CD4-positive, alpha-beta memory T cell (primary cell): ENCODE measurements around the gene SLCO1B3. TPM values are rescaled to one million over a fixed set of nuclear protein-coding genes. Genes with fewer than 3 reads are reported as not detected.

ENCODE experiments used
- CTCF ChIA-PET: fragments of 350-600 bp; sonication (Branson Sonifier 250); formaldehyde crosslinking; loops from one replicate; lab custom pipeline; 2021; ENCODE audit warnings: inconsistent platforms; ENCODE audit not compliant: partially characterized antibody; lab: Charles Lee
- POLR2A ChIA-PET: fragments of 350-600 bp; sonication (Branson Sonifier 250); formaldehyde crosslinking; loops from one replicate; lab custom pipeline; 2021; ENCODE audit not compliant: partially characterized antibody; lab: Charles Lee
- DNase-seq, 5 donors: peaks; one replicate each; pipeline versions ENCODE4 v3.0.0 to v3.0.0-alpha.2; 2020 to 2022; ENCODE audit warnings: mixed read lengths in 1 of 5
- H3K27ac ChIP-seq: one replicate; pipeline ENCODE4 v1.7.0; 2013; ENCODE audit warnings: low read depth, low read length
- H3K27me3 ChIP-seq: 2 replicates; pipeline ENCODE4 v1.7.0; 2013; ENCODE audit warnings: mild to moderate bottlenecking, low read length, moderate library complexity; ENCODE audit not compliant: insufficient read depth
- H3K36me3 ChIP-seq: 2 replicates; pipeline ENCODE4 v1.7.0; 2013; ENCODE audit warnings: mild to moderate bottlenecking, low read length, moderate library complexity; ENCODE audit not compliant: insufficient read depth
- H3K4me1 ChIP-seq: 2 replicates; pipeline ENCODE4 v1.7.0; 2013; ENCODE audit warnings: mild to moderate bottlenecking, low read length, moderate library complexity; ENCODE audit not compliant: insufficient read depth
- H3K4me3 ChIP-seq, 2 donors: one replicate each; pipeline ENCODE4 v1.7.0; 2013; ENCODE audit warnings: low read length in 2 of 2, mild to moderate bottlenecking in 1 of 2
- H3K9me3 ChIP-seq, 2 donors: one replicate each; pipeline ENCODE4 v1.7.0; 2013; ENCODE audit warnings: low read length in 2 of 2, control low read depth in 1 of 2; ENCODE audit not compliant: control insufficient read depth in 1 of 2
- H3K27ac Mint-ChIP-seq, 7 donors: one replicate each; pipeline ENCODE4 v1.8.0; 2020 to 2021; ENCODE audit warnings: mixed read lengths in 7 of 7, mild to moderate bottlenecking in 6 of 7, inconsistent platforms in 3 of 7, moderate library complexity in 3 of 7
- H3K27me3 Mint-ChIP-seq, 2 donors: one replicate each; pipeline ENCODE4 v1.8.0; 2020 to 2021; ENCODE audit warnings: mixed read lengths in 2 of 2
- H3K36me3 Mint-ChIP-seq, 2 donors: one replicate each; pipeline ENCODE4 v1.8.0; 2020 to 2021; ENCODE audit warnings: mixed read lengths in 2 of 2, inconsistent platforms in 1 of 2, mild to moderate bottlenecking in 1 of 2
- H3K4me1 Mint-ChIP-seq, 4 donors: one replicate each; pipeline ENCODE4 v1.8.0; 2020 to 2021; ENCODE audit warnings: mixed read lengths in 4 of 4, mild to moderate bottlenecking in 1 of 4
- H3K4me3 Mint-ChIP-seq, 8 donors: one replicate each; pipeline ENCODE4 v1.8.0; 2020 to 2021; ENCODE audit warnings: mixed read lengths in 8 of 8, mild to moderate bottlenecking in 7 of 8, moderate library complexity in 6 of 8, inconsistent platforms in 3 of 8
- H3K9me3 Mint-ChIP-seq, 8 donors: one replicate each; pipeline ENCODE4 v1.8.0; 2020 to 2021; ENCODE audit warnings: mixed read lengths in 8 of 8, mild to moderate bottlenecking in 5 of 8, inconsistent platforms in 3 of 8, moderate library complexity in 1 of 8
- intact Hi-C: fragments of 100-400 bp; cut with micrococcal nuclease; formaldehyde crosslinking; loops from one replicate; pipeline ENCODE4 v1.15.1; 2023
- polyA plus RNA-seq, 2 donors: library from polyadenylated mRNA; unstranded; fragments of 300-500 nt; fragmentation: Illumina TruSeq; gene quantifications; one replicate each; pipeline ENCODE4 v1.2.3, GENCODE V29; 2021
- total RNA-seq, 2 experiments: library from RNA; stranded (reverse); gene quantifications; one replicate each; pipeline ENCODE4 v1.2.3, GENCODE V29; 2021

SLCO1B3 gene
- total and polyA plus RNA-seq, 4 experiments from 2014 or later = not detected

GRCh38 chr12:20883288-20883687, 72.8 kb downstream of the SLCO1B3 start:
- no peaks in the 10 kb centered on the region for H3K36me3 Mint-ChIP-seq
- Histone ChIP-seq H3K36me3 (no peaks in the 10 kb centered on the region), H3K4me3 (no peak overlapping the region), H3K27ac (no peak overlapping the region), H3K9me3 (no peaks in the 10 kb centered on the region), H3K4me1 (no peaks in the 10 kb centered on the region), H3K27me3 (no peaks in the 10 kb centered on the region)
- CTCF ChIA-PET = no interaction called here
- no peak for DNase-seq
- H3K27me3 Mint-ChIP-seq = no peaks in the 10 kb centered on the region
- POLR2A ChIA-PET = no interaction called here
- no peak overlapping the region for H3K4me3 Mint-ChIP-seq
- H3K9me3 Mint-ChIP-seq = peaks cover 0 to 7% (median 0%) of the 10 kb centered on the region in 8 donors
- intact Hi-C loops = no loop called here
- H3K4me1 Mint-ChIP-seq = no peaks in the 10 kb centered on the region
- no peak overlapping the region for H3K27ac Mint-ChIP-seq

DNA sequence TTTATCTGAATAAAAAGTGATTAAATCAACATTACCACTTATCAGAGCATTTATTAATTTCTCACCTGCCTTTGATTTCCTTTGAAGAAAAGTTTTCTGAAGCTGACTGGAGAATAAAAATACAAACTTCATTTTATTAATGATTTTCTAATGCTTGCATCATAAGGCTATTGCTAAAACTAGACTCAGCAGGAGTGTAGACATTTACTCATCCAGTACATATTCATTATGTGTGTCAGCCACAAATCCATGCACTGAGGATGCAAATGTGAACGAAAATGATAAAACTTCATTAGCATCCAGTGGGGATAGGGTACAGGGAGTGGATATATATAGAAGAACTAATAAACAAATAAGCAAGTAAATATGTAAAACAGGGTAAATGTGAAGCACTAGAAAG, 74.6 kb downstream of the SLCO1B3 start:
- peaks cover 0 to 7% (median 2%) of the 10 kb centered on the region in 8 donors for H3K9me3 Mint-ChIP-seq
- no peak for DNase-seq
- H3K4me1 ChIP-seq = no peaks in the 10 kb centered on the region
- H3K27me3 ChIP-seq = no peaks in the 10 kb centered on the region
- ChIA-PET POLR2A (no interaction called here), CTCF (no interaction called here)
- H3K4me3 ChIP-seq = no peak overlapping the region
- intact Hi-C loops = no loop called here
- no peak overlapping the region for H3K27ac Mint-ChIP-seq
- H3K9me3 ChIP-seq = no peaks in the 10 kb centered on the region
- H3K36me3 ChIP-seq = no peaks in the 10 kb centered on the region
- no peak overlapping the region for H3K4me3 Mint-ChIP-seq
- no peaks in the 10 kb centered on the region for H3K36me3 Mint-ChIP-seq
- H3K27ac ChIP-seq = no peak overlapping the region
- no peaks in the 10 kb centered on the region for H3K4me1 Mint-ChIP-seq
- H3K27me3 Mint-ChIP-seq = no peaks in the 10 kb centered on the region

GRCh38 chr12:20885552-20885951, 75.0 kb downstream of the SLCO1B3 start:
- Histone ChIP-seq H3K9me3 (no peaks in the 10 kb centered on the region), H3K27ac (no peak overlapping the region), H3K36me3 (no peaks in the 10 kb centered on the region), H3K4me3 (no peak overlapping the region), H3K4me1 (no peaks in the 10 kb centered on the region), H3K27me3 (no peaks in the 10 kb centered on the region)
- H3K36me3 Mint-ChIP-seq = no peaks in the 10 kb centered on the region
- H3K27me3 Mint-ChIP-seq = no peaks in the 10 kb centered on the region
- no peak for DNase-seq
- H3K27ac Mint-ChIP-seq = no peak overlapping the region
- H3K4me3 Mint-ChIP-seq = no peak overlapping the region
- no peaks in the 10 kb centered on the region for H3K4me1 Mint-ChIP-seq
- ChIA-PET CTCF (no interaction called here), POLR2A (no interaction called here)
- intact Hi-C loops = no loop called here
- H3K9me3 Mint-ChIP-seq = peaks cover 0 to 7% (median 4%) of the 10 kb centered on the region in 8 donors

- H3K27ac ChIP-seq = no peak overlapping the region
- ChIA-PET POLR2A (no interaction called here), CTCF (no interaction called here)
- no peaks in the 10 kb centered on the region for H3K27me3 ChIP-seq
- intact Hi-C loops = no loop called here
- H3K9me3 ChIP-seq = no peaks in the 10 kb centered on the region
- Mint-ChIP-seq H3K36me3 (no peaks in the 10 kb centered on the region), H3K27me3 (no peaks in the 10 kb centered on the region), H3K9me3 (peaks cover 0 to 5% (median 0%) of the 10 kb centered on the region in 8 donors), H3K27ac (no peak overlapping the region), H3K4me3 (no peak overlapping the region), H3K4me1 (no peaks in the 10 kb centered on the region)
- no peak overlapping the region for H3K4me3 ChIP-seq
- no peaks in the 10 kb centered on the region for H3K36me3 ChIP-seq
- H3K4me1 ChIP-seq = no peaks in the 10 kb centered on the region
- no peak for DNase-seq
These were observed 106.8 kb downstream of the SLCO1B3 start for GRCh38 chr12:20917269-20917668.

DNA sequence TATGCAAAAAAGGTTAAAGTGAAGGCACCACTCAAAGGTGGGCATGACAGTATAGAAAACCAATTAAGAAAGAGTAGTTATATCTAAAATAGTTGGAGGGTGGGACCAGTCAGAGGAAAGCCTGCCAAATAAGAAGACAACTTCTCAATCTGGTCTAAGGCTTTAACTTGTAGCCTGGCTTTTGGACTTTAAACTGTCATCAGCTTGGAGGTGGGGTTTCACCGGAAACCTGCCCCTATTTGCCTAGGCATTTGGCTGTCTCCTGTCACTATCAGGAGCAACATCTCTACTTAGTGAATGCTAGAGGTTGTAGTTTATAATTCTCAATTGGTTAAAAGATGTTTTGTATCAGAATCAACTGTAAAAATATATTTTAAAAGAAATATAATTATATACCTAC, 107.3 kb downstream of the SLCO1B3 start:
- no peak overlapping the region for H3K27ac ChIP-seq
- Mint-ChIP-seq H3K4me1 (no peaks in the 10 kb centered on the region), H3K9me3 (peaks cover 0 to 6% (median 0%) of the 10 kb centered on the region in 8 donors), H3K4me3 (no peak overlapping the region), H3K27me3 (no peaks in the 10 kb centered on the region), H3K36me3 (no peaks in the 10 kb centered on the region), H3K27ac (no peak overlapping the region)
- no peaks in the 10 kb centered on the region for H3K9me3 ChIP-seq
- ChIA-PET POLR2A (no interaction called here), CTCF (no interaction called here)
- H3K27me3 ChIP-seq = no peaks in the 10 kb centered on the region
- no peak for DNase-seq
- H3K4me3 ChIP-seq = no peak overlapping the region
- H3K4me1 ChIP-seq = no peaks in the 10 kb centered on the region
- intact Hi-C loops = no loop called here
- H3K36me3 ChIP-seq = no peaks in the 10 kb centered on the region

DNA sequence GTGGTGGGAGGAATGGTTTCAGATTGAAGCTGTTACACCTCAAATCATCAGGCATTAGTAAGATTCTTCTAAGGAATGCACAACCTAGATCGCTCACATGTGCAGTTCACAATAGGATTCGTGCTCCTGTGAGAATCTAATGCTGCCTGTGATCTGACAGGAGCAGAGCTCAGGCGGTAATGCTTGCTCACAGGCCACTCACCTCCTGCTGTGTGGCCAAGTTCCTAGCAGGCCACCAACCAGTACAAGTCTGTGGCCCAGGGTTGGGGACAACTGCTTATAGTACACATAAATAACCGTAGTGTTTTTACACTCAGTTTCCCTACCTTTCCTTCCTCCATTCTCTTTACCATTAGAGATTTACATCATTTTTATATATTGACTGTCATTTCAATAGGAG, 121.4 kb downstream of the SLCO1B3 start:
- peaks cover 0 to 7% (median 0%) of the 10 kb centered on the region in 8 donors for H3K9me3 Mint-ChIP-seq
- H3K36me3 Mint-ChIP-seq = no peaks in the 10 kb centered on the region
- no peaks in the 10 kb centered on the region for H3K4me1 Mint-ChIP-seq
- H3K4me1 ChIP-seq = no peaks in the 10 kb centered on the region
- H3K27ac Mint-ChIP-seq = no peak overlapping the region
- POLR2A ChIA-PET = no interaction called here
- DNase-seq = no peak
- intact Hi-C loops = no loop called here
- no peaks in the 10 kb centered on the region for H3K27me3 ChIP-seq
- no peaks in the 10 kb centered on the region for H3K9me3 ChIP-seq
- H3K27me3 Mint-ChIP-seq = no peaks in the 10 kb centered on the region
- H3K4me3 Mint-ChIP-seq = no peak overlapping the region
- H3K36me3 ChIP-seq = no peaks in the 10 kb centered on the region
- H3K27ac ChIP-seq = no peak overlapping the region
- CTCF ChIA-PET = no interaction called here
- H3K4me3 ChIP-seq = no peak overlapping the region

- H3K4me3 Mint-ChIP-seq = no peak overlapping the region
- no peaks in the 10 kb centered on the region for H3K4me1 ChIP-seq
- H3K36me3 Mint-ChIP-seq = no peaks in the 10 kb centered on the region
- H3K9me3 Mint-ChIP-seq = peaks cover 0 to 7% (median 0%) of the 10 kb centered on the region in 8 donors
- peaks cover 0 to 2% of the 10 kb centered on the region in 2 donors for H3K27me3 Mint-ChIP-seq
- intact Hi-C loops = loop anchor here (5.0 kb wide), 1 partner anchor 221 kb away; no protein-coding TSS in a partner anchor
- POLR2A ChIA-PET = no interaction called here
- no peaks in the 10 kb centered on the region for H3K4me1 Mint-ChIP-seq
- H3K9me3 ChIP-seq = no peaks in the 10 kb centered on the region
- H3K27me3 ChIP-seq = no peaks in the 10 kb centered on the region
- DNase-seq = no peak
- no peaks in the 10 kb centered on the region for H3K36me3 ChIP-seq
- no peak overlapping the region for H3K4me3 ChIP-seq
- H3K27ac ChIP-seq = no peak overlapping the region
- no peak overlapping the region for H3K27ac Mint-ChIP-seq
- CTCF ChIA-PET = no interaction called here
These were observed 136.2 kb downstream of the SLCO1B3 start for GRCh38 chr12:20946732-20947131.

DNA sequence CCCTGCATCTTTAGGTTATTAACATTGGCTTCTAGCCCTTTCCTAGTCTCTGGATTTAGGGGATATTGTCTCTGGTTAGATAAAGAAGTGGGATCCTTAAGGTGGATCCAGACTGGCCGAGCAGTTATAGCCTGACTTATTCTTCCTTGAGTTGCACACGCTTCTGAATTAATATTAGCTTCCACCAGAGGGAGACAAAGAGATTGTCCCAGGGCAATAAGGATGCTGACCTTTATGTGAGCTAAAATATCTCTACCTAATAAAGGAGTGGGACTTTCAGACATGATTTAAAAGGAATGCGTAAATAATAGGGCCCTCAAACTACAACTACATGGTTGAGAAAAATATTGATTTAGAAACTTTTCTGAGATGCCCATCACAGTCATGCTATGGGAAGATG, 139.7 kb downstream of the SLCO1B3 start:
- ChIA-PET CTCF (no interaction called here), POLR2A (no interaction called here)
- Histone ChIP-seq H3K9me3 (no peaks in the 10 kb centered on the region), H3K27me3 (no peaks in the 10 kb centered on the region), H3K36me3 (no peaks in the 10 kb centered on the region), H3K27ac (no peak overlapping the region), H3K4me3 (no peak overlapping the region), H3K4me1 (no peaks in the 10 kb centered on the region)
- intact Hi-C loops = no loop called here
- Mint-ChIP-seq H3K36me3 (no peaks in the 10 kb centered on the region), H3K4me3 (no peak overlapping the region), H3K27ac (no peak overlapping the region), H3K27me3 (no peaks in the 10 kb centered on the region), H3K4me1 (no peaks in the 10 kb centered on the region), H3K9me3 (peaks cover 0 to 5% (median 2%) of the 10 kb centered on the region in 8 donors)
- peak in 1 of 5 donors; percentile 3 for DNase-seq
